MCF 10A (cell line): Measurements from ENCODE around the gene FGF11. TPM values are rescaled to one million over a fixed set of nuclear protein-coding genes. Genes with fewer than 3 reads are reported as not detected.

ENCODE experiments used
- BruUV-seq: library from RNA; stranded (reverse); fragments of 400-500 nt; replicated peaks from 2 replicates; lab custom pipeline; 2021; lab: Mats Ljungman, UMichigan
- CTCF ChIA-PET: fragments of 300-600 bp; sonication (Branson Sonifier 250); formaldehyde crosslinking; extraction: SDS; loops from one replicate; lab custom pipeline; 2021; ENCODE audit warnings: antibody characterized with exemption, inconsistent platforms; lab: Yijun Ruan, JAX
- POLR2A ChIA-PET: fragments of 300-600, 350-650 bp; sonication (Branson Sonifier 250); formaldehyde crosslinking; extraction: SDS; loops from one replicate; lab custom pipeline; 2020; ENCODE audit warnings: antibody characterized with exemption, inconsistent platforms; lab: Yijun Ruan, JAX
- DNase-seq: peaks from one replicate; pipeline ENCODE4 v3.0.0-alpha.2; 2018; ENCODE audit not compliant: unreplicated experiment
- H3K27ac Mint-ChIP-seq: one replicate; pipeline ENCODE4 v1.8.0; 2022; ENCODE audit warnings: mild to moderate bottlenecking, low read depth, mixed read lengths; ENCODE audit not compliant: unreplicated experiment
- H3K27me3 Mint-ChIP-seq: one replicate; pipeline ENCODE4 v1.8.0; 2022; ENCODE audit warnings: mixed read lengths; ENCODE audit not compliant: insufficient read depth, unreplicated experiment
- H3K36me3 Mint-ChIP-seq: one replicate; pipeline ENCODE4 v1.8.0; 2022; ENCODE audit warnings: mild to moderate bottlenecking, moderate library complexity, mixed read lengths; ENCODE audit not compliant: insufficient read depth, unreplicated experiment
- H3K4me1 Mint-ChIP-seq: one replicate; pipeline ENCODE4 v1.8.0; 2022; ENCODE audit warnings: mixed read lengths; ENCODE audit not compliant: insufficient read depth, unreplicated experiment
- H3K4me3 Mint-ChIP-seq: one replicate; pipeline ENCODE4 v1.8.0; 2022; ENCODE audit warnings: mild to moderate bottlenecking, moderate library complexity, mixed read lengths; ENCODE audit not compliant: unreplicated experiment
- H3K9me3 Mint-ChIP-seq: one replicate; pipeline ENCODE4 v1.8.0; 2022; ENCODE audit warnings: mixed read lengths; ENCODE audit not compliant: unreplicated experiment
- CTCF ChIP-seq: fragments of 200-600 bp; IDR thresholded peaks from one replicate; pipeline ENCODE4 v1.8.0; 2022; ENCODE audit warnings: antibody characterized with exemption, mild to moderate bottlenecking; ENCODE audit not compliant: unreplicated experiment
- intact Hi-C: fragments of 100-400 bp; cut with micrococcal nuclease; formaldehyde crosslinking; loops from 2 replicates; pipeline ENCODE4 v1.14.1; 2022
- total RNA-seq: library from RNA; stranded (reverse); gene quantifications from 2 replicates; pipeline ENCODE4 v1.2.3, GENCODE V29; 2022

The FGF11 gene
- total RNA-seq, 1 experiment from 2014 or later: 0.84 TPM

DNA sequence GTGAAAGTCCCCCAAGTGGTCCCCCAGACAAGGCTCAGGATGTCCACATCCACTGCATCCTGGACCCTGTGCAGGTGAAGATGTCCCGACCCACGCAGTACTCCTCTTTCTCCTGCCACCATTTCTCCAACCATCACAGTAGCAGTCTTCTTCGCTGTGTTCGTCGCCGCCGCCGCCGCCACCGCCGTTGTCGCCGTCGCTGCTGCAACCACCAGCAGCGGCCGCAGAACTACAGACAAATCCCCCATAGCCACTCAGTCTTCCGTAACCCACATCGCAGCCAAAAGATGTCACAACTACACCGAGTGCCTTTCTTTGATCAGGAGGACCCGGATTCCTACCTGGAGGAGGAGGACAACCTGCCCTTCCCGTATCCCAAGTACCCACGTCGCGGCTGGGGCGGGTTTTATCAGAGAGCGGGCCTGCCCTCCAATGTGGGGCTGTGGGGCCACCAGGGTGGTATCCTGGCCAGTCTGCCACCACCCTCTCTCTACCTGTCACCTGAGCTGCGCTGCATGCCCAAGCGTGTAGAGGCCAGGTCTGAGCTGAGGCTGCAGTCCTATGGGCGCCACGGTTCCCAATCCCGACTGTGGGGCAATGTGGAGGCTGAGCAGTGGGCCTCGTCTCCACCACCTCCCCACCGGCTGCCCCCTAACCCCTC, 13.0 kb upstream of the FGF11 start:
- intact Hi-C loops: no loop called here
- DNase-seq: no peak
- TF ChIP-seq CTCF: no peak
- Mint-ChIP-seq H3K9me3 (no peaks in the 10 kb centered on the region), H3K4me3 (no peak overlapping the region), H3K27ac (no peak overlapping the region), H3K27me3 (no peaks in the 10 kb centered on the region), H3K4me1 (no peaks in the 10 kb centered on the region), H3K36me3 (no peaks in the 10 kb centered on the region)
- POLR2A ChIA-PET: no interaction called here
- CTCF ChIA-PET: interaction anchor here (0.6 to 1.1 kb wide), 3 partner anchors 21 to 134 kb away, joined by 3 read pairs; no protein-coding TSS in a partner anchor
- BruUV-seq: no TSS peak

DNA sequence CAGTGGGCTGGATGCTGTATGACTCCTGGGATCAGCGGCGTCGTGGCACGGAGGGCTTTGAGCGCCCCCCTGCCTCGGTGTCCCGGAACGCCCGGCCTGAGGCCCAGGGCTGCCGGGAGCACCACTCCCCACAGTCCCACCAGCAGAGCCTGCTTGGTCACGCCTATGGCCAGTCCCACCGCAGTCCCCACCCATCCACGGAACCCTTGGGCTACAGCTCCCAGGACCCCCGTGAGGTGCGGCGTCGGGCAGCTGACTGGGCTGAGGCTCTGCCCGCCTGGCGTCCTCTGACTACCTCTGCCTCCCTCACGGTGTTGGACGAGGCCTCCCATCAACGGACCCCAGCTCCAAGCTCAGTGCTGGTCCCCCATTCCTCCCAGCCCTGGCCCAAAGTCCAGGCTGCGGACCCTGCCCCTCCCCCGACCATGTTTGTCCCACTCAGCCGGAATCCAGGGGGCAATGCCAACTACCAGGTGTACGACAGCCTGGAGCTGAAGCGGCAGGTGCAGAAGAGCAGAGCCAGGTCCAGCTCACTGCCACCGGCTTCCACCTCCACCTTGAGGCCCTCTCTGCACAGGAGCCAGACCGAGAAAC, 12.3 kb upstream of the FGF11 start:
- no peak for DNase-seq
- no peaks in the 10 kb centered on the region for H3K36me3 Mint-ChIP-seq
- intact Hi-C loops: no loop called here
- H3K27ac Mint-ChIP-seq: no peak overlapping the region
- H3K4me1 Mint-ChIP-seq: no peaks in the 10 kb centered on the region
- no TSS peak for BruUV-seq
- TF ChIP-seq CTCF: no peak
- CTCF ChIA-PET: interaction anchor here (0.6 to 1.1 kb wide), 3 partner anchors 21 to 133 kb away, joined by 3 read pairs; no protein-coding TSS in a partner anchor
- POLR2A ChIA-PET: no interaction called here
- H3K27me3 Mint-ChIP-seq: no peaks in the 10 kb centered on the region
- no peak overlapping the region for H3K4me3 Mint-ChIP-seq
- no peaks in the 10 kb centered on the region for H3K9me3 Mint-ChIP-seq

- no peak overlapping the region for H3K4me3 Mint-ChIP-seq
- CTCF ChIA-PET: interaction anchor here (1.1 kb wide), 1 partner anchor 133 kb away, joined by 3 read pairs; no protein-coding TSS in a partner anchor
These were observed 11.8 kb upstream of the FGF11 start for GRCh38 chr17:7427549-7427948.

More at GRCh38 chr17:7427549-7427948, 11.8 kb upstream of the FGF11 start:
- Mint-ChIP-seq H3K36me3 (no peaks in the 10 kb centered on the region), H3K27me3 (no peaks in the 10 kb centered on the region), H3K4me1 (no peaks in the 10 kb centered on the region), H3K9me3 (no peaks in the 10 kb centered on the region), H3K27ac (no peak overlapping the region)
- no TSS peak for BruUV-seq
- no peak for TF ChIP-seq CTCF
- POLR2A ChIA-PET: no interaction called here
- no peak for DNase-seq
- intact Hi-C loops: no loop called here
